Stimulated activated CD4-positive, alpha-beta T cell treated with anti-CD3 and anti-CD28 coated beads, Interleukin-1b, Interleukin-23, amount 100 ng/mL, for 48 hours (primary cell): Measurements from ENCODE around the gene SLC18A2.

Source experiments
- DNase-seq: peaks from one replicate; pipeline ENCODE4 v3.0.0-alpha.2; 2020

SLC18A2 gene

DNA sequence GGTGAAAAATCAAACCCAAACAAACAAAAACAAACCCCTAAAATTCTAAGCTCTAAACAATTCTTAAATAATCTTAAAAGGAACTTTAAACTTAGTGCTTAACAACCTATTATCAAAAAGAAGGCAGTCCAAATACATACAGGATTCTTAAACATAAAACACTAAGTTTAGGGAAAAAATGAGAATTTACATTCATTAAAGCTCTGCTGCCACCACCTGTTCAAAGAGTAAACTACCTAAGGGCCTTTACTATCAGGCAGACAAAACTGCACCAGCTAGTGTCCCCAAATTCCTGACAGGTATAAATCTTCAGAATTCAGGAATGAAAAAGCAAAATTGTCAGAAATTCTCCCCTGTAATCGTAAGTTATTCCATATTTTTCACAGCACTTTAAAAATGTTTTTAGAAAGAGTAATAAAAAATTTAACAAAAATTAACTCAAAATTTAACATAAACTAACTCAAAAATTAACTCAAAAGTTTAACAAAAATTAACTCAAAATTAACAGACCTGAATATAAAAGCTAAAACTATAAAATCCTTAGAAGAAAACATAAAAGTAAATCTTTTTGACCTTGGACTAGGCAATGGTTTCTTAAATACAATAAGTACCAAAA, 79.2 kb downstream of the SLC18A2 start:
- no peak for DNase-seq

DNA sequence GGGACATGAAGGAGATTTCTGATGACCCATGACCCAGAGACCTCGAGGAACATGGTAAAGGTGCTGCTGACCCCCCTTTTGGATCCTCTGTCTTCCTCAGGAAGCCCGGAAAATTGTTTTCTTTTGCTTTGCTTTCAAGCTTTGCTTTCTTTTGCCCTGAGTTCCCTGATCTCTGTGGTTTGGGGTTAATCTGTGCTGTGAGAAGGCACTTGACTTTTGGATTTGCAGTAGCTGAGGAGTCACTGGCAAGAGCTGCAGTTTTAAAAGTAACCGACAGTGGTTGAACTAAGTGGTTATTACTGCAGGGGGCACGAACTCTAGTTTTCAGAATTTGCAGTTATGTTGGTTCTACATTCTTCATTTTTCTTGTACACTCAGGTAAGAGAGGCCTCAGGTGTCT, 81.3 kb downstream of the SLC18A2 start:
- DNase-seq, result no peak

GRCh38 chr10:117324367-117324766, 83.5 kb downstream of the SLC18A2 start:
- no peak for DNase-seq

- no peak for DNase-seq
Measured at GRCh38 chr10:117327262-117327661, 86.3 kb downstream of the SLC18A2 start.
